NCI-H2196 treated with DMSO at 0.1 percent for 48 hours (cell line): ENCODE results near the gene ATG2A.

Source experiments
- DNase-seq: peaks from one replicate; lab custom pipeline; 2025; ENCODE audit not compliant: unreplicated experiment; lab: John Stamatoyannopoulos, UW

The ATG2A gene

GRCh38 chr11:64887757-64888405 lies 29.1 kb downstream of the ATG2A start:
- DNase-seq, result peak; percentile 49

DNA sequence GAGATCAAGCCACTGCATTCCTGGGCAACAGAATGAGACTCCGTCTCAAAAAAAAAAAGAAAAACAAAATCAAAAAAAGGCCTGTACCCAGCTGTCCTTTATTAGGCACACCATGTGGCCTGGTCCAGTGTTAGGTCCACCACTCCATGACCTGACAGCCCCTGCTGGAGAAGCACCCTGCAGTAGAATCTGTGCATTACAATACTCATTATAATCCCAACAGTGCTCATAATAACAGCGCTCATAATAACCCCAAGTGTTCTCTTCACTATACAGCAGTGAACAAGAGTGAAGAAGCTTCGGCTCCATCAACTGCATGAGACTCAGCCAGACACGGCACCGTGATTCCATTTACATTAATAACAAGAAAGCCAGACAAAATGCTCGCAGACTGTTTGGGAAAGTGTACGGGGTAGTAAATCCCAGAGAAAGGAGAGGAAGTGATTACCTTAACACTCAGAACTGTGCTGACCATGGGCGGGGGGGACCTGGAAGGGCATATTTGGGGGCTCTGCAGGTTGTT lies 29.7 kb downstream of the ATG2A start:
- no peak for DNase-seq

DNA sequence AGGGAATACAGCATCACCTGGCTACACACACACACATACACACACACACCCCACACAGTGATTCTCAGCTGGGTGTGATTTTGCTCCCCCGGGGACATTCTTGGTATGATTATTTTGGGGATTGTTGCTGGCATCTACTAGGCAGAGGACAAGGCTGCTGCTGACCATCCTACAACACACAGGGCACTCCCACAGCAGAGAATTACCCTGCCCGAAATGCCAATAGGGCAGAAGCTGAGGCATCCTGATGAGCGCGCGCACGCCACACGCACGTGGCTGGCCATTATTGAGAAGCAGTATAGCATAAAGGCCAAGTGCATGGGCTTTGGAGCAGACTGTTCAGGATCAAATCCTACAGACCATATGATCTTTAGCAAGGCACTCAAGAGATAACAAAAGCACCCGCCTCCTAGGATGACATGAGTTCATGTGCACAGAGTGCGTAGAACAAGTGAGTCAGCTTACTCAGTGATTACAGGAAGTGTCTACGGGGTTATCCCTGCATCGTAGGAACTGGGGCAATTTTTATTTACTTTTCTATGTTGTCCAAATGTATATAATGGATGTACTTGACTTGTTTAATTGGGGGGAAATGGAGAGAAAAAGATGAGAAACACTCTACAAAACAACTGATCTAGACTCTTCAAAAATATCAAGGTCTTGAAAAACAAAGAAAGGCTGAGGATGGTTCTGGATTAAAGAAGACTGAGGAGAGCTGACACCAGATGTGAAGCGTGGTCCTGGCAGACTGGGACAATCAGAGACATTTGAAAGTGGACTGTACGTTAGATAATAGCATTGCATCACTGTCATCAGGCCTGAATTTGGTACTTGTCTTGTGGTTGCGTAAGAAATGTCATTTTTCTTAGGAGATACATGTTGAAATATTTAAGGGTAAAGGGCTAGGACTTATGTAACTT lies 31.4 kb downstream of the ATG2A start:
- DNase-seq, result no peak

DNA sequence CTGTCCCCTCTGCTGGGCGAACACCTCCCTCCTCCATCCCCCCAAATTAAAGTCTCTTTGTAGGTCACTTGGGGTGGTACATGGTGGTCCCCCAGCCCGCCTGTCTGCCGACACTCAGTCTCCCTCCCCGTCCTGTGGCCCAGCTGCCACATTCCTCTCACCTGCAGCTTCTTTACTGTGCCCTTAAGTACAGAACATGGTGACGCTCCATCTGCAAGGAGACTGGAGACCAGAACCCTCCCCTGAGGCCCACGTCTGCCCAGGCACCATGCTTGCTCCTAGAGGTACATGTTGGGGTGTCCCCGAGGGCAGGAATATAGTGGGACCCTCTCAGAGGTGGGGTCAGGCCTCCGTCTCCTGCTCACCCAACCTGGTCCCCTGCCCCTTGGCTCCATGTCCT lies 33.0 kb downstream of the ATG2A start:
- DNase-seq, result no peak

DNA sequence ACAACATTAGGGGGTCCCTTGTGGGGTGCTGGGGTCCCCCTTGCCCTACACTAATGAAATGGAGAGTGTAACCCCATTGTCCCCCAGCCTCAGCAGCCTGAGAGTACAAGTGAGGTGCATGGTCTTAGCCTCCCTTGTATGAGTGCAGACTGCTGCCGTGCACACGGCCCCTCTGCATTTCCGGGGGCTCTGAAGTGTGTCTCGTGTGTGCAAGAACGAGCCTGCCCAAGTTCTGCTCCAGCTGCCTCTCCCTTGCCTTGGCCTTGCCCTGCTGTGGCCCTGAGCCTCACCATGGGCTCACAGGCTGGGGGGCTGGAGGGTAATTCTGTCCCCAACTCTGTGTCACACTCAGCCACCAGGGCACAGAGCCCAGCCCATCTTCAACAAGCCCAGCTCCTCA lies 33.4 kb downstream of the ATG2A start:
- no peak for DNase-seq

DNA sequence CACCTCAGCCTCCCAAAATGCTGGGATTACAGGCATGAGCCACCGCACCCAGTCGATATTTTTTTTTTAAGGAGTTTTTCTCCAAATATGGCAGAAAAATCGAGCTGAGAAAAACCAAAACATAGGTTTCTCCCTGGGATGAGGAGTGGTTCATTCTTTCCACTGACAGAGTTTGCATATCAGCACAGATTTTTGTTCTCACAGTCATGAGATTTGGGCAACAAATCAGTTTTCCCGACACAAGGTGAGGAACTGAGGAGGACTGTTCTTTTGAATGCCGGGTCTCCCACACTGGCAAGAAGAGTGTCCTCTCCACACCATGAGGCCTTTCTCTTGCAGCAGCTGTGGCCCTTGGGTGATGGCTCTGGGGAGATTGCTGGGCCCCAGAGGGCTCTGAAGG lies 34.8 kb downstream of the ATG2A start:
- no peak for DNase-seq

DNA sequence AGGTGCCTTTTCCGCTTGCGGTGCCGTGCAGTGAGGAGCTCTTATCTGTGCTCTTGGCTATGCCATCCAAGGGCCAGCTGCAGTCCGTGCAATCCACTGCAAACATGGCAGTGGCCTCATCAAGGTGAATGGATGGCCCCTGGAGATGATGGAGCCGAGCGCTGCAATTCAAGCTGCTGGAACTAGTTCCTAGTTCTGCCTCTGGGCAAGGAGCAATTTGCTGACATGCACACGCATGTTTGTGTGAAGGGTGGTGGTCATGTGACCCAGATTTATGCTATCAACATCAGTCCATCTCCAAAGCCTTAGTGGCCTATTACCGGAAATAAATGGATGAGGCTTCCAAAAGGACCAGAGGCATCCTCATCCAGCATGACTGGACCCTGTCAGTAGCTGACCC lies 35.5 kb downstream of the ATG2A start:
- DNase-seq, result no peak

DNA sequence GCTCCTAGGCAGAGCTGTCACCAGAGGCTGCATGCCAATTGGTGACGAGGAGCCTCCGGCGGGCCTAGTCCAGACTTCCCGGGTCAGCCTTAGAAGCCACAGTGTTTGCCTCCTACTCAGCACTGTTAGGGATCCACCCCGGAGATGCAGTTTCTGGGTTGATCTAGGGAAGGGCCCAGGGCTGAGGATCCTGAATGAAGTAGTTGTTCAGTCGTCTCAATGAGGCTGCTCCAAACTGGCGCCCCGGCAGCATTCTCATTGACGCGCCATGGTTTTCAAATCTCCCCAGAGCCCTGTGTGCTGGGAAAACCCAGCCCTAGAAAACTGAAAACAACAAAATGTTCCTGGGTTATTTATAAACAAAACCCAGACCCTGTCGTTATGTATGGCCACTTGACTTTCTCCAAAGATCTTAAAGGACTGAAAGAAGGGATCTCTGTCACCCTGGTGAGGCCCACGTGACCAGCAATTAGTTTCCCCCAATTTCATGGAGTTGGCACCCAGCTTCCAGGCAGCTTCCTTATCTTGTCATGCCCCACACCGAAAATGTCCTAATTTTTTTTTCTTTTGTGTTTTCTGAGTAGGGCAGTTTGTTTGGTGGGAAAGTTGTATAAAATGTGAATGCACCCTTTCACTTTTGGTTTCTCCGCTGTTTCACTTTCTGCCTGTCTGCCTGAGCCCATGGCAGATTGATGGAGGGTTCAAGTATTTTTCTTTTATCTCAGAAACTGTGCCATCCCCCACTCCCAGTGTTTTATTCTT lies 36.6 kb downstream of the ATG2A start:
- no peak for DNase-seq

DNA sequence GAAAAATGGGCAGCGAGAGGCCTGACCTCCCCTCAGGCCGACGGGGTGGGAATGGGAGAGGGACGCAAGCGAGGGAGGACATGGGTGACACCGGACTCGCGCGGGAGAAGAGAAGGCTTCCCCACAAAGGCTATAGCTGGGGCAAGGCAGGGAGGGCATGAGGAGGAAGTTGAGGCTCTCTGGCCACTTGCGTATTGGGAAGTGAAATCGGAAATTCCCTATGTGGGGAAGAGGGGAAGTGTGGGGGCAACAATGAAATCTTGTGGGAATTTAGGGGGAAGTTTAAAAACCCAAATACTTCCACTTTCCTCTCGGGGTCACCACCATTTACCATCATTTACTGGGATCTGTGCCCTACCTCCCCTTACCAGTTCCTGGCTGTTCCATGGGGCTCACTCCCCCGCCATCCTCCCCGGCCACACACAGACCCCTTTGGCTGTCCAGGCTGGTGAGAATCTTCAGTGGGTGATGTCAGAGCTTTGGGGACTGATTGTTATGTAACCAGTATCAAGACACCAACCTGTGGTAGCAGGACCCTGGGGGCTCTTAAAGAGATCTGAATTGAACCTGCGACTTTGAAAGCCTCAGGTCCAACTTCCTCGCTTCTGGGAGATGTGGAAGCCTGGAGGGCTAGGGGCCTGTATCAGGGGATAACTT lies 37.6 kb downstream of the ATG2A start:
- no peak for DNase-seq

GRCh38 chr11:64878494-64879243 lies 38.3 kb downstream of the ATG2A start, which contains the start of gene EHD1:
Gene EHD1 (minus strand): TSS chr11:64878621. CDS start chr11:64878464, 157 bp downstream.
- peak; percentile 93 for DNase-seq

- no peak for DNase-seq
These were observed 38.9 kb downstream of the ATG2A start for GRCh38 chr11:64878223-64878493.

DNA sequence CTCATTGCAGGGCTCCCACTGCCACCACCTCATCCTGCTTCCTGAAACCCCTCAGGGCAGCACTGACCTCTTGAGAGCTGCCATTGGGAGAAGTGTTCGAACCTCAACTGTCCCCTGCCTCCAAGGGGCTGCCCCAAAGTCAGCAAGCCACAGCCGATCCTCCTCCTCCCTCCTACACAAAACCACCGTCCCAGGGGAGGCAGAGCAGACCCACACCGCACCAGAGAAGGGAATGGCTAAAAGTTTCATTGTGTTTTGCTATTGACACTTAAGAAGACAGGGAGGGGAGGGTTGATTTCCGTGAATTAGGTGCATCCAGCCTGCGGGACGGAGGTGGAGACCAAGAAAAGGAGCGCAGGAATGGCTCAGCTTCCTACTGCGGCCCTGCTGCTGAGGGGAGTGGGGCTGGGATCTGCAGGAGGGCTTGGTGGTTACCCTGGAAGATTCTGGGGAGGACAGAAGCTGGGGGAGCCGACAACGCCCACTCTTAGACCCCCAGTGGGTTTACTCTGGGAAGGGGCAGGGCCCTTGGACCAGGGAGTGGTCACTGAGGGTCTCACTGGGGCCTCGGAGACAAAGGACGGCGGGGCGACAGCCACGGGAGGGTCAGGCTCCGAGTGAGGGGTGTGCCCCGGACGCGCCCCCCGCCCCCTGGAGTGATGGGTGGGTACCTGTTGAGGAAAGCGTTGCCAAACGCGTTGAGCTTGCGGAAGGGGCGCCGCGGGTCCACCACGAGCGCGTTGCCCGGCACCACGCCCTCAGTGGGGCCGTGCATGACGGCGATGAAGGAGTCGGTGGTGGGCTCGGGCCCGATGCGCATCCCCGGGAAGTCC lies 39.4 kb downstream of the ATG2A start:
- DNase-seq, result no peak

DNA sequence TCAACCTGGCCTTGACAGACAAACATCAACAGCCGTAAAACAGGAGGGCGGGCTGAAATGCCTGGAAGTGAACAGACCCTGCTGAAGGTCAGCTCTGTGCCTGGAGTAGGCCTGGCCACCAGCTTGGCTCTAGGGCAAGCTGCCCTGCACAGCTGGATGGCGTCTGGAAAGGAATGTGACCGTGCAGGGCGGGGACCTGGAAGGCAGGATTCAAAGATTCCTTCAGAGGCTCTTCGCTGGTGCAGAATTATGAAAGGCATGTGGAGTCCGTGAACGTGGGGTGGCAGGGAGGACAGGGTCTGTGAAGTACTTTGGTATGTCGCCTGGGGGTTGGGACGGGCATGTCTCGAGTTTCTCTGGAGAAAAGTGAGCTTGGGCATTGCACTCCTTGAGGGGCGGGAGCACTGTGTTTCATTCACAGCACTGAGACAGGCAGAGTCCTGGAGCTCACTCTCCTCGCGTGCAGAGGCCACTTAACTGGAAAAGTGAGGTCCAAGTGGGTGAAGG lies 40.1 kb downstream of the ATG2A start:
- no peak for DNase-seq

- no peak for DNase-seq
These were observed 40.7 kb downstream of the ATG2A start for GRCh38 chr11:64876229-64876750.

DNA sequence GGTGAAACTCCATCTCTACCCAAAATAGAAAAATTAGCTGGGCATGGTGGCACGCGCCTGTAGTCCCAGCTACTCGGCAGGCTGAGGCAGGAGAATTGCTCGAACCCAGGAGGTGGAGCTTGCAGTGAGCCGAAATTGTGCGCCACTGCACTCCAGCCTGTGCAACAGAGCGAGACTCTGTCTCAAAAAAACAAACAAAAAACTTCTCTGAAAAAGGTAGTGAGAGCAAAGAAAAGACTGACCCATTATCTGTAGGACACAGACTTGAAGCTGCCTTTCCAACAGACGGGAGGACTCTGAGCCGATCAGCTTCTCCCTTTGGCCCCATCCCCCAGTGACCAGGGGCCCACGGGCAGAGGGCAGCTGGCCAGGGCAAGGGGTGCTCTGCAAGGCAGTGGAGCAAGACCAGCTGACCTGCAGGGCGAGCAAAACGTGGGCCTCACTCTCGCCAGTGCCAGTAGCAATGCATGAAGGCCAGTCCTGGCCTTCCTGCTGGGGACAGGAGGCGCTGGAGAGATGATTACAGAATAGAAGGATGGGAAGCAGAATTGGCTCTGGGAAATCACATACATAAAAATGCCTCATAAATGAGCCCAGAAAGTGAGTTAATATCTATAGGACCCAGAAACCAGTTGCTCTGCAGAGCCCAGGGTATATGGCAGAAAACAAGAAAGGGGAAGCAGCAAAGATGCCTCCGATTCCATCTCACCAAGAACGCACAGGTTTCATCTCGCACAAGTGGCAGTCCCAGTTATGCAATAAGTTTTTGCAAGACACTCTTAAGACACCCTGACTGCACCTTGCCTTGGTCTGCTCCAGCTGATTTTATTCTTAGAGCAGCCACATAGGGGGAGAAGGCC lies 41.4 kb downstream of the ATG2A start:
- DNase-seq, result no peak

DNA sequence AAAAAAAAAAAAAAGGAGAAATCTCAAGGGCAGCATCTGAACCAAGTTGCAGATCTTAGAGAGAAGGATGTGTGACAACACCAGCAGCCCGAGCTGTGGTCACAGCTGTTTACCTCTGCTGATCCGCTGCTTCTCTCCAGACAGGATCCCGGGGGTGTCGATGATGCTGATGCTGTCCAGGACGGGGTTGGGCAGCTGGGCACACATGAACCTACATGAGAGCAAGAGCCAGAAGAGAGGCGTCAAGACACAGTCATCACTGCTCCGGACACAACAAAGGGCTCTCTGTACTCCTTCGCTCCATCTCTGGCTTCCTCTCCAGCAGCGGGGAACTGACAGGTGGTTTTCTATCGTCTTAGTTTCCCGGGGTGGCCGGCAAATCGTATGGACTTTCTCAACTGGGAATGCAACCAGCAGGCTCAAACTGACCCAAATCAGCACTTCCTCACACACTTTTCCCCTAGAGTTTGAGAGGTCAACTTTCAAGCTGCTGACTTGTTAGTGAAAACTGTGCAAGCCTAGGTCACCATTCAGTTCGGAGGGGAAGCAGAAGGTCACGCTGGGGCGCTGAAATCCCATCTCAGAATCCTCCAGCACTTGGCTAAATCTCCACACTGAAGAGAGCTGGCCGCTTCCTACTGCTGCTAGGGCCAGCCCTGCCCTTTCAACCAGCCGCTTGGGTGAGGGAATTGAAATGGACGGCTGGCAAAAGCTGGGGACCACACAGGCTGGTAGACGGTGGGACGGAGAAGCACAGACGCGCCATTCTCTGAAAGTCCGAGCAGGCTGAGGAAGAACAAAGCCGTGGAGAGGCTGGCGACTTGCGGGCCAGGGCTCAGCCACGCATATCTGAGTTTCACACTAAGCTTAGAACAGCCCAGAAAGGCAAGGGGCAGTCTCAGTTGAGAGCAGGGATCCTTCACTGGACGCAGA lies 42.4 kb downstream of the ATG2A start:
- DNase-seq, result no peak
